Measurements from ENCODE around the gene CHCHD6.

CHCHD6 gene

DNA sequence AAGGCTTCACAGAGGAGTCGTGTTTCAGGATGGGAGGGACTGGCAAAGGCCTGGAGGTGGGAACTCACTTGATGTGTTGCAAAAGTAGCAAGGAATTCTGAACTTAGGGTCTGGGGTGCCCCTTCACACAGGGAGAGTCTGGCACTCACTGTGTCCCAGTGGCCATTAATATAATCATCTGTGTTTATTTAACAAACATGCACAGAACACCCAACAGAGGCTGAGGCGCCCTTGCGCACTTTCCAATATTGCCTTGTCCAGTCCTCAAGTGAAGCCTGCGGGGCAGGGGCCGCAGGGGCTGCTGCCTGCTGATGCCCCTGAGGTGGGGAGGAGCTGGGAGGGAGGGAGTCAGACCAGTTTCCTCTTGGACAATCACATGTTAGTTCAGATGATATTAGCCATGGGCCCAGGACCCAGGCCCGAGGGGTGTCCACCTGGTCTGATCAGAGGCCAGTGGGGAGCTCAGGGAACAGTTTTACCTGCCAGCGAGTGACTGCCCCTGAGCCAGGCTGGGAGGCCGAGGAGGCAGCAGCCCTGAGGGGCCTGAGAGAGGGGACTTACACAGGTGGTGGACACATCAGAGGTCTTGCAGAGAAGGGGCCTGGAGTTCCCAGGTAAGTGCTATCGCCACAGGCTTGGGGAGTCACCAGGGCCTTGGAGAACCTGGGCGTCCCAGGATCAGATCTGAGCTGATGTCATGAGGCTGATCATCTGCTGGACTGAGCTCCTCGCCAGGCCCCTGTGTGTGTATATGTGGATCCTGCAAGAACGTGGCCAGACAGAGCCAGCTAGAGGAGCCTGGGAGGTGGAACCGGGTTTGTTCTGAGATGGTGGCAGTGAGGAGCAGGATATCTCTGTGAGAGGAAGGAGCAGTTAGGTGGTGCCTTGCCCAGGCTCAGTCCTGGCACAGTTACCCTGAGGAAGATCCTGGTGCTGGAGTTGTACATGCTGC is 35.3 kb upstream of the CHCHD6 start:
- DNase-seq = no peak

DNA sequence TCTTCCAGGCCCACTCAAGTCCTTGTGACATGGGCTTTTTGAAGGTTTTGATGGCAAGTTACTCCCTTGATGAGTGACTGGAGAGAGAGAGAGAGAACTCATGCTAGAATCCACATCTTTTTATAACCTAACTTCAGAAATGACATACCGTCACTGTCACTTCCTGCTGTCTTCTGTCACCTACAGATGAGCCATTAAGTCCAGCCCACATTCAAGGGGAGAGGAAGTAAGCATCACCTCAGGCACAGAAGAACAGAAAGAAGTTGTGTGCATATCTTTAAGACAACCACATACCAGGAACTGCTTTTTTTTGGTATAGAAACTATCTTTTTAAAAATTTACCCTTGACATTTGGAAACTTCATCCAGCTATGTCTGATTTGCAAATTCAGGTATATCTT is 32.5 kb upstream of the CHCHD6 start:
- DNase-seq = no peak

DNA sequence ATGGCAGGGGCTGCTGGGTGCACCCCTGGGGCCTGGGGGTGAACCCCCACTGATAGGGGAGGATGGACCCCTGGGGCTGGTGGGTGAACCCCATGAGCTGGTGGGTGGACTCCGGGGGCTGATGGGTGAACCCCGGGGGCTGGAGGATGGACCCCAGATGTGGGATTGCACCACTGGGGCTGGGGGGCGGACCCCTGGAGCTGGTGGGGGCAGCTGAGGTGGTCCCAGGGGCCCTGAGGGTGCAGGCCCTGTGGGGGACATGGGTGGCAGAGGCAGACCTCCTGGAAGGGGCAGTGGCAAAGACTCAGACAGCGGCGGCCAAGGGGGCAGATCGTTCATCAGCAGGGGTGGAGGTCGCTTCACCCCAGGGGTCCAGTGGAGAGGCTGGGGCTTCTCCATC is 31.7 kb upstream of the CHCHD6 start:
- DNase-seq = no peak

DNA sequence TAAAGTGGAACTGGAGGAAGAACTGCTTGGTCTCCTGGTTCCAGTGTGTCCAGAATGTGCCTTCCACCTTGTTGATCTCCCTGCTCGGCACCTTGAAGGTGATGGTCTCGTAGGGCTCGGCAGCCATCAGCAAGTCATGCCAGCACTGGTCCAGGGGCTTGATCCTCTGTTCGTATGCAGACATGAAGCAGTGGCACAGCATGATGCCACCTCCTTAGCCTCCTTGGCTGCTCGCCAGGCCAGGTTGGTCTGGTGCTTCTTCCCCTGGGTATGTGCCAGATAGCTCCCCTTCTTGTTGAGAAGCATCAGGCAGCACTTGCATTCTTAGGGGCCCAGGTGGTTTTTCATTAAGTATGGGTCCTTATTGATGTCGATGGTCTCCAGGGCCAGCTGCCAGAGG is 31.3 kb upstream of the CHCHD6 start:
- DNase-seq = no peak

DNA sequence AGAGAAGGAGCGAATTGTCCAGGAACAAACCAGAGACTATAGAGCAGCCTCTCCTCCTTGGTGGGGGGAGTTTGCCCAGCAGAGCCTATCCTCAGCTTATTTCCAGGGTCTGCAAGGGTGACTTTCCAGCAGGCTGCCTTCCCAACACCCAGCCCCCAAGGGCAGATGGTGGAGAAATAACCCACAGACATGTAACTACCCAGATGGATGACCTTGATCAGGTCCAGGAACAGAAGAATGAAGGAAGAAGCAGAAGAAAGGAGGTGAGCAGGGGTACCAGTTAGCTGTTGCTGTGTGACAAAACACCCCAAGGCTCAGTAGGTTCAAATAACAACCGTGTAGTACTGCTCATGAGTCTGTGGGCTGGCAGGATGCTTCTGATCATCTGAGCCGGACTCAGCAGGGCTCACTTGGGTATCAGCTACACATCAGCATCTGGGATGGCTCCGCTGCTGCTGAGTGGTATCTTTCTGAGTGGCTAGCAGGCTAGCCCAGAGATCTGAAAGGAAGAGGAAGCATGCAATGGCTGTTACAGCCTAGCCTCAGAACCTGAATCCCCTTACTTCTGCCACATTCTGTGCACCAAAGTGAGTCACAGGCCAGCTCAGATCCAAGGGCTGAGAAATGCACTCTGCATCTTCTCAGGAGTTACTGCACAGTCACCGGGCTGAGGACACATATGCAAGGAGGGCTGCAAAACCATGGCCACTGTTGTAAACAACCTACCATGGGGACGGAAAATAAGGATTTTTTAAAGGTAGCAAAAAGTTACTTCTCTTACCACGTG is 26.9 kb upstream of the CHCHD6 start:
- DNase-seq = no peak

DNA sequence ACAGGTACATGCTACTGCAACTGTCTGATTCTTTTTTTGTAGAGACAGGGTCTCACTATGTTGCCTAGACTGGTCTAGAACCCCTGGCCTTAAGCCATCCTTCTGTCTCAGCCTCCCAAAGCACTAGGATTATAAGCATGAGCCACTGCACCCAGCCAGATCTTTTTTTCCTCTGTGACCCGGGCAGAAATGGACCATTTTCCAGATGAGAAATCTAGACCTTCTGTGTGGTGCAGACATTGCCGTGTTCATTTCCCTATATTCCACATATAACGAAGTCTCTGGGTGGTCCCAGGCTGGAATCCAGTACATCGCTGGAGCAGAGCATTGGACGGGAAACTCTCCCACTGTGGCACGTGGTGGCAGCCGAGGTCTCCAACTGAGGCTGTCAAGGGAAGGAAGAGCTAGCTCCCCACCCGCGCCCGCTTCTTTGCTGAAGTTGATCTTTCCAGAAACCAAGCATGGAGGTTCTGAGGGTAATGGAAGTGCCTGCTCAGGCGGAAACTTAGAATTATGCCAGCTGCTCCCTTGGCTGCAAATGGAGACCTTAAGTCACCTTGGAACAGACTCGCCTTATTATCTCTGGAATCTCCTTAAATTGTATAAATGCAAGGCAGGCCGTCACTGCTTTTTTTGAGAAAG is 26.1 kb upstream of the CHCHD6 start:
- DNase-seq = no peak

DNA sequence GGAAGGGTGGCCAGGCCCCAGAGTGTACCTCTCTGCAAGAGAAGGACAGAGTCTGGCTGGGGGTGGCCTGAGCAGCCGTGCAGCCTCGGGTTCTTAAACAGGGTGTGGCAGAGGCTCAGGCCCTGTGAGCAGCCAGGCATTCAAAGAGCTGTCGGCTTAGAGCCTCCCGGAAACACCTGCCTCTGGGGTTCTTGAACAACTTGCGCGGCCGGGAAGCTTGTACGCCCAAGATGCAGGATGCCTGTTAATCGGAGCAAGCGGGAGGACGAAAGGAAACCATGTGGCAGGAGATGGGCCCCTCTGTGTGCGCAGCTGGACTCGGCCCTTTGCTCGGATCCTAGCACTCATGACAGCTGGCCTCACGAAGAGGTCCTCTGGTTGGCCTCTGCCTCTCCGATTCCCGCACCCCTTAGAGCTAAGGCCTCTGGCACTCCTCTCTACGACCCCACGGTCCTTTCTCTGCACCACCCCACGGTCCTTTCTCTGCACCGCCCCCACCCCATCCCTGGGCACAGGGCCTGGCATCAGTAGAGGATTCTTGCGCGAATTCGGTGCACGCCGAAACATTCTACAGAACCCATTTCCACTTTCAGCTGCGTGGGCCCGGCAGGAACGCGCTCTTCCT is 25.2 kb upstream of the CHCHD6 start:
- DNase-seq = peak; percentile 76

DNA sequence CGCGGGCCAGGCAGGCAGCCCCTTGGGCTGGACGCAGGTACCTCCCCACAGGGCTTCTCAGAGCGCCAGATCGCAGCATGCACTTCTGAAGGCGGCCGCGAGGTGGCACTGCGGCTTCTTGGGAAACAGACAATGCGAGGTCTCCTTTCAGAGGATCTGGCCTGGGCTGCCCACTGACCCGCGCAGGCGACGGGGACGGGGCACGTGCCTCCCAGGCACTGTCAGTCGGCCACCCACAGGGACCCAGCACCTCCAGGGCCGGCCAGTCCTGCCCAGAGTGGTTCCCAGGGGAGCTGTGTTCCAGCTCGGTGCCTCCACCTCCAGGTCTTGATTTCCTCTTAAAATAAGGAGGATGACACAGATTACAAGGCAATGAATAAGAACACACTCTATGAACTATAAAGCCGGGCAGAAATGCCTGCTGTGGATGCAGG is 24.7 kb upstream of the CHCHD6 start:
- DNase-seq = peak; percentile 88

DNA sequence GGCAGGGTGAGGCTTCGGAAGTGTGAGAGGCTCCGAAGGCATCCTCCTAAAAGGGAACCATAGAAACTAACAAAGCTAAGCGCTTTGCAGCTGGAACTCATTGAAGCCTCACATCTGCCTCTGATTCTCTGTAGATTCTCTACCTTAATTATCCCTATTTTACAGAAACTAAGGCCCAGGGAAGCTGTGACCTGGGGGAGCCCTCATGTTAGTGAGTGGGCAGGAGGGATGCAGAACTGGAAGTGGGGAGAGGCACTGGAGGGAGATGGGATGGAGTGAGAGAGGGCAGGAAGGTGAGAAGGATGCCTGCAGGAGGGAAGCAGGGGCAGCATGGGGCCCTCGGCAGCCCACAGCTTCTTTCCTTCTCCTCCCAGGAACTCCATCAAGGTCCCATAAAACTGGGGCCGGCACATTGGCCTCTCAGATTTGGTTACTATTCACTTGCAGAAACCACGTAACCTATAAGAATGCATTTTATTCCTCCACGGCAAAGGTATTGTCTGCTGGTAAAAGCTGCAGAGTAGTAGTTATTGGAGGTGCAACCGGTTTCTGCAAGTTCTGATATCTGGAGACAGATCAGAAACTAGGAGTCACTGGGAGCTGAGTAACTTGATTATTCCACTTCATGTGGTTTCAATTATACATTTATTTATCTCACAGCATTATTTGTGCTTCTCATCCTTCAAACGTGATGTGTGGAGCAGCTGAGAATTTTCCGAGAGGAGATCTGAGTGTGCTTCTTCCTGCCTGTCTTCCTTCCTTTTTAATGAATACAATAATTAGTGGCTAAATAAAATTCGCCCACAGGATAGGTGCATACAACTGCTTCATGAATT is 24.0 kb upstream of the CHCHD6 start:
- no peak for DNase-seq

DNA sequence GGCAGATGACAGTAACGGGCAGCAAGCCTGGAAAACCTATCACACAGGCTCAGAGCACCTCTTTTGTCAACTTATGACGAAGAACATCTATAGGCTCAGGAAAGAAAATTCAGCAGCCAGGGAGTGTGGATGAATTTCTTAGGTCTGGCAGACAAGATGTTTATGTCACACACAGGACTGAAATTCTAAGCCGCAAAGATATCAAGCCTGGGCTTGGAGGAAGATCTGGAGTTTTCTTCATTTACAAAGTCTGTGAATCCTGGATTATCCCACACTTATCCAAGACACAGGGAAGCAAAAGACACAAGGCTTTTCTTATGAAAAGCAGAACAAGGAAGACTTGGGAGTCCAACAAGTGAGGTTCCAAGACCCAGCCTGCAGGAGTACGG is 23.4 kb upstream of the CHCHD6 start:
- no peak for DNase-seq

DNA sequence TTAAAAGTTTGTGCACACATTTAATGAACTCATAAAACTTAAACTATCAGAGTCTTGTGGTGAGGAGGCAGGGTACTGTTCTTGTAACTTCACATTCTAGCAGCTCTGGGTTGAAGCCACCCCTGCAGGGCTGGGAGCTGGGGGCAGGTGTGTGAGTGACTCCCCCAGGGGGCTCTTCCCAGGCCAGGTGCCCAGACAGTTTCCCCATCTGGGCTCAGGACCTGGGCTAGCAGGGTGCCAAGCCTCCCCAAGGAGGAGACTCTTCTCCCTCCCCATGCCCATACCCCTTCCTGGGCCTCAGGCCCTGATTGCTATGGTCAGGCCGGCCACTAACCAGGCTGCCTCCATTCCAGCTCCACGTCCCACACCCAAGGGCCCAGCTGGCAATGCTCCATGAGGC is 22.0 kb upstream of the CHCHD6 start:
- DNase-seq = no peak

DNA sequence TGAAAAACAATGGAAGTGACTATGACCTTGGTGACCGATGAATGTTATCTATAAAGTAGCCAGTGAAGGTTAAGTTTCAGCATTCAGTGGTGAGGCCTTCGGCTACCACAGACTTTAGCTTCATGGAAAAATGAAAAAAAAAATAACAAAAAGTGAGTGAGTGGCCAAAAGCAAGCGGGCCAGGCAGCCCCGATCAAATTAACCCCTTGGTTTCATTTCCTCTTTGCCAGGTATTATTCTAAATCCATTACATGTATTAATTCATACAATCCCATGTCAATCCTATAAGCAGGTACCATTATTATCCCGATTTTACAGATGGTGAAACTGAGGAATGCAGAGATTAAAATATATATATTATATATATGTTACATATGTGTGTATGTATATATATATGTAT is 21.0 kb upstream of the CHCHD6 start:
- DNase-seq = no peak

DNA sequence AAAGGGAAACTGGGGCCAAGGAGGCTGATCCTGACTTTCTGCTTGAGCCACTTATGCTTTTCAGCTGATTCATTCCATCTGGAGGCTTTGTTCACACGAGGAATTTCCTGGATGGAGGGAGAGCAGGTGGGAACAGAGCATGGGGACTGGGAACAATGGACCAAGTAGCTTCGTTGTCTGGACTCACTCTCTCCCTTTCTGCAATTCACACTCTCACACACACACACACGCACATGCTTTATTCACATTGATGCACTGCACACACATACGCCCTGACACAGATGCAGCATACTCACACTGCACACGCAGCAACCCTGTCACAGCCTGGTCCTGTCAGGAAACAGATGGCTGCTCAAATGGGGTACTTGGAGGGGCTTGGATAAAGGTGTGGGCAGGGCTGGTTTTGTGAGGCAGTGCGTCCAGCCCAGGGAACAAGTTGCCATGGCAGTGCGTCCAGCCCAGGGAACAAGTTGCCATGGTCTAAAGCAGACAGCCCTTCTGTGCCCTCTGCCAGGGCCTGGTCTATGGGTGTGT is 19.8 kb upstream of the CHCHD6 start:
- peak; percentile 79 for DNase-seq

DNA sequence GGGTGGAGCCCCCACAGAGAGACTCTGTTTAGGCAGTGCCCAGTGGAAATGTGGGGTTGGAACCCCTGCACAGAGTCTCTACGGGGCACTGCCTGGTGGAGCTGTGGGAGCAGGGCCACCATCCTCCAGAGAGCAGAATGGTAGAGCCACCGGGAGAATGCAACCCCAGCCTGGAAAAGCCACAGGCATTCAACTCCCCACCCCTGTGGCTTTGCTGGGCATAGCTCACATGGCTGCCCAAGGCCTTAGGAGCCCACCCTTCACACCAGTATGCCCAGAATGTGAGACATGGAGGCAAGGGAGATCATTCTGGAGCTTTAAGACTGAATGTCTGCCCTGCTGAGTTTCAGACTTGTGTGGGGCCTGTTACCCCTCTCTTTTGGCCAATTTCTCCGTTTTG is 19.0 kb upstream of the CHCHD6 start:
- DNase-seq = no peak

DNA sequence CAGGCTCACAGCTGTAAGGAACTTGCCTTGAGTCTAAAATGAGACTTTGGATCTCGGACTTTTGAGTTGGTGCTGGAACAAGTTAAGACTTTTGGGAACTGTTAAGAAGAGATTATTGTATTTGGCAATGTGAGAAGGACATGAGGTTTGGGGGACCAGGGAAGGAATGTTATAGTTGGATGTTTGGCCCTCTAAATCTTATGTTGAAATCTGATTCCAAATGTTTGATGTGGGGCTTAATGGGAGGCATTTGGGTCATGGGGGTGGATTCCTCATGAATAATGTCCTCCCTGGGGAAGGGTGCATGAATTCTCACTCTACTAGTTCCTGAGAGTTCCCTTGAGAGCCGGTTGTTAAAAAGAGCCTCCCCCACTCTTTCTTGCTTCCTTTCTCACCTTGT is 18.5 kb upstream of the CHCHD6 start:
- no peak for DNase-seq

DNA sequence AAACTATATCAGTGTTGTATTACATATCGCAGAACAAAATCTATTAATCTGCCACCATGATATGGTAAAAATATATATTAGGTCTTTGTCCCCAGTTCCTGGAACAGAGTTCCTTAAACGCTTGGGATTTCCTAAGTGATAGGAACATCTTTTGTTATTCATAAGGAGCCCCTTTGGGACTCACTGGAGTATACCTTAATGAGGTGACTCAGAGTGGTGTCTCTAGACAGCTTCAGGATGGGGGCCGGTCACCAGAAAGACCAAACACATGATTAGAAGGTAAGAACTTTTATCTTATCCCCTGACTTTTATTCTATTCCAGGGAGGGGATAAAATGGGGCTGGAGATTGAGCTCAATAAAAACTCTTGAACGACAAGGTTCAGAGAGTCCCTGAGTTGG is 12.3 kb upstream of the CHCHD6 start:
- no peak for DNase-seq

DNA sequence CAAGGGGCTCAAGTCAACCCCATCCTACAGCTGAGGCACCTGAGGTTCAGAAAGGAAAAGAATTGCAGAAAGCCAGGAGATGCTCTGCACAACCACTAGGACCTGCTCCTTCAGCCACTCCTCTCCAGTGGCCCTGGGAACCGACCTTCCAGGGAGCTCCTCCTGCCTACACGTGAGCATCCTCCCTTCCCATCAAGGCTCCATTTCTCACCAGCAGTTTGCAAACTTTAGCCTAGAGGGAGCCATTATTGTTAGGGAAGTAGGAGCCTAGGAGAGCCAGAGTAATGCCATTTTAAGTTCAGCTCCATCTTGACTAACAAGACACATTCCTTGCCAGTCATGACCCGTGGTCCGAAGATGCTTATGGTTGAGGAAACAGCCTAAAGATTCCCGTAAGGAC is 11.2 kb upstream of the CHCHD6 start:
- no peak for DNase-seq

DNA sequence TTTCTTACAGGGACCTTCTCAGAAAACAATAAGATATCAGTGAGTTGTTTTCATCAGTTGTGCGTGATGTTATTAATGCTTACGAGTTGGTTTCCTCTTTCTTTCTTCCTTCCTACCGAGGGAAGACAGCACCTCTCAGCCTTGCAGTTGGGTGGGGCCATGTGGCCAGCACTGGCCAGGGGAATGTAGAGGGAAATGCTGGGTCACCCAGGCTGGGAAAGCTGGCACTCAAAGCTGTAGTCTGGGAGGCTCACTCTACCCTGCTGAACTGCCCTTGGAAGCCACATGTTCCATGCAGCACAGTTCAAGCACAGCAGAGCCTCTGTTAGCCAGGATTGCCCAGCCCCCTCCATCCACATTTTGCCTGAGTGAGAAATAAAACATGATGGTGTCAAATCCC is 10.1 kb upstream of the CHCHD6 start:
- DNase-seq = no peak

DNA sequence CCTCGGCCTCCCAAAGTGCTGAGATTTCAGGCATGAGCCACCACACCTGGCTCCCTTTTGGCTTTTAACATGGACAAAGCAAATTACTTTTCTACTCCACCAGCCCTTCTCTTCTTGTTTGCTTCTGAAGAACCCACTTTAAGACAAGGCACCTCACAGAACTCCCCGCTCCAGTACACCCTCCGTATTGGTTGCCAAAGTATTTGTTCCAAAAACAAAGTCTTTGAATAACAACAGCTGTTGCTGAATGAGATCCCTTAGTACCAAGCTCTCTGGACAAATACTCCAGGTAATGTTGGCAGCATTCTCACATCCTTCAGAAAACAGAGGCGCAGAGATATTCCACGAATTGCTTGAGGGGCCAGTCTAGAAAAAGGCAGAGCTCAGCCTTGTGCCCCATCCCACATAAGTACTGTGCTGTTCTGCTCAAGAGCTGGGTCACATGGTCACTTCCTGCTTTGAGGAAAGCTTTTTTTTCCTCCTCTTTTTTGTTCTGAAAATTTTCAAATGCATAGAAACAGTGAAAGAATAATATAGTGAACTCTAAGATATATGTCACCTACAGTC is 7.3 kb upstream of the CHCHD6 start:
- no peak for DNase-seq

DNA sequence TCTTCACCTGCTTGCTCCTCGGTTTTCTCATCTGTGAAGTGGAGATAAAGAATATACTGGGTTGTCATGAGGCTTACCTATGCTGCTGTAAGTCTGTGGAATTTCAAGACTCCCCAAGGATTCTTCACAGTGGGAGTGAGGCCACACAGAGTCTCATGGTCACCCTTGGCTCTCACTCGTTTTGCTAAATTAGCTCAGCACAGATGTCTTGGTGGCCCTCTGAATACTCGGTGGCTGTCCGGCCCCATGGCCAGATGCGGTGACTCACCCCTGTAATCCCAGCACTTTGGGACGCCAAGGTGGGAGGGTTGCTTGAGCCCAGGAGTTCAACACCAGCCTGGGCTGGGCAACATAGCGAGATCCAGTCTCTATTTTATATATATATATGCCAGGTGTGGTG is 5.0 kb upstream of the CHCHD6 start:
- no peak for DNase-seq

DNA sequence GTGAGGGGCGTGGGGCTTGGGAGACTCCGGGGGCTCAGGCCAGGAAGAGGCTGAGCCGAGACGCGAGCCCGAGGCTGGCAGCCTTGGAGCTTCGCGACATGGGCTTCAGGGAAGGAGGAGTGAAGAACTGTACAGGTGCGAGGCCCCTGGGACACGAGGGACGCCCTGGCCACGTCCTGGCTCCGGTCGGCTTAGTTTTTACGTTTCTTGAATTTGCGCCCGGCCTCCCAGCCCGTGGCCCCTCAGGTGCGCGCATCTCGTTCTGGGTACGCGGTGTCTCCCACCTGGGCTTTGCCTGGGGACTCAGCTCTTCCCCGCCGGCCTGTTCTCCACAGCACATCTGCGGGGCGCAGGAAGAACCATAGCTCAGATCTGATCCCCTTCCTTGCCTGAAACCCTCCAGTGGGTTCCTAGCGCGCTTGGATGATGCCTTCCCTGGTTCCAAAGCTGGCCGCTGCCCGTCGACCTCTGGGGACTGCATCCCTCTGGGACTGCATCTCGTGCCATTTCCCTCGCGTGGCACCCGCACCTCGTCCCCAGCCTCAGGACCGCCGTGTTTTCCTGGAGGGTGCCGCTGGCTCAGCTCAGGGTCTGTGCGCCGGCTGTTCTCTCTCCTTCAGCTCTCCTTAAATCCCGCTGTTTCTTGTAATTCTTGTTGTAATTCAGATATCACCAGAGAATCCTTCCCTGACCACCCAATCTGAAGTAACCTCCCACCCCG is 614 bp downstream of the CHCHD6 start:
- peak; percentile 73 for DNase-seq
